Duodenal mucosa (tissue), 2 donors: ENCODE data around the gene APLP2.

Experiments
- H3K27ac ChIP-seq: one replicate; pipeline ENCODE4 v1.7.0; 2013; ENCODE audit warnings: low read depth, low read length
- H3K27me3 ChIP-seq, 2 donors: one replicate each; pipeline ENCODE4 v1.7.0; 2013; ENCODE audit warnings: low read length in 2 of 2, control low read depth in 1 of 2; ENCODE audit not compliant: insufficient read depth in 2 of 2, control insufficient read depth in 1 of 2
- H3K36me3 ChIP-seq, 2 donors: one replicate each; pipeline ENCODE4 v1.7.0; 2013; ENCODE audit warnings: low read length in 2 of 2, control low read depth in 1 of 2; ENCODE audit not compliant: insufficient read depth in 2 of 2, control insufficient read depth in 1 of 2
- H3K4me1 ChIP-seq, 2 donors: one replicate each; pipeline ENCODE4 v1.7.0; 2013; ENCODE audit warnings: low read length in 2 of 2, control low read depth in 1 of 2; ENCODE audit not compliant: insufficient read depth in 2 of 2, control insufficient read depth in 1 of 2
- H3K4me3 ChIP-seq, 2 donors: one replicate each; pipeline ENCODE4 v1.7.0; 2013; ENCODE audit warnings: low read length in 2 of 2, low read depth in 1 of 2
- H3K9ac ChIP-seq, 2 donors: one replicate each; pipeline ENCODE4 v1.7.0; 2013; ENCODE audit warnings: low read length in 2 of 2, low read depth in 1 of 2
- H3K9me3 ChIP-seq, 2 donors: one replicate each; pipeline ENCODE4 v1.7.0; 2013; ENCODE audit warnings: low read length in 2 of 2, control low read depth in 1 of 2; ENCODE audit not compliant: control insufficient read depth in 1 of 2

APLP2 gene

DNA sequence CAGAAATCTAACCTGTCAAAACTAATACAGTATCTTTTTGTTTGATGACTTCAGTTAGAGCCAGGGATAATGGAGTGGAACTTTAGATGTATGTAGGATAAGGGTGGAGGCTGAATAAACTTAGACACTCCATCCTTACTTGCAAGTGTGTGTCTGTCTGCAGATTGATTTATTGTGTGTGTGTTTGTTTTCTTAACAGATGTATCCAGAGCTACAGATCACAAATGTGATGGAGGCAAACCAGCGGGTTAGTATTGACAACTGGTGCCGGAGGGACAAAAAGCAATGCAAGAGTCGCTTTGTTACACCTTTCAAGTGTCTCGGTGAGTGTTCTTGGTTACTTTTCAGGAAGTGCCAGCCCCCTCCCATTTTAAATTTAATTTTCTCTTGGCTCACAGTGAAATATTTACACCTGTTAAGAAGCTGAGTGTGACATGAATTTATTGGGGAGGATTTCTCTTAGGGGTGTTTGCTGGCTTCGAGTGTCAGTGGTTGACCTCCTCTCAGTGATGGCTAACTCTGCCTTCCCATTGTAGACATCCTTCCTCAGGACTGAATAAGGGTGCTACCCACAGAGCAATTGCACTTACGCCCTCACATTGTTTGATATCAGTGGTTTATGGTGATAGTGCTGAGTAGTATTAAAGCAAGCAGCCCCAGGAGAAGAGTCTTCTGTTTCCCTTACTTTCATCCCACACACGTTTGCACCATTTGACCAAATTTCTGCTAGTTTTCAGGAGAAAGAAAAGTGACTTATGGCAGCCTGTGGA is 40.8 kb downstream of the APLP2 start:
- peaks cover 0 to 37% of the 10 kb centered on the region in 2 donors for H3K36me3 ChIP-seq
- H3K4me3 ChIP-seq: no peak overlapping the region
- no peaks in the 10 kb centered on the region for H3K9me3 ChIP-seq
- no peak overlapping the region for H3K9ac ChIP-seq
- H3K4me1 ChIP-seq: peaks cover 4 to 7% of the 10 kb centered on the region in 2 donors
- no peaks in the 10 kb centered on the region for H3K27me3 ChIP-seq
- H3K27ac ChIP-seq: no peak overlapping the region

DNA sequence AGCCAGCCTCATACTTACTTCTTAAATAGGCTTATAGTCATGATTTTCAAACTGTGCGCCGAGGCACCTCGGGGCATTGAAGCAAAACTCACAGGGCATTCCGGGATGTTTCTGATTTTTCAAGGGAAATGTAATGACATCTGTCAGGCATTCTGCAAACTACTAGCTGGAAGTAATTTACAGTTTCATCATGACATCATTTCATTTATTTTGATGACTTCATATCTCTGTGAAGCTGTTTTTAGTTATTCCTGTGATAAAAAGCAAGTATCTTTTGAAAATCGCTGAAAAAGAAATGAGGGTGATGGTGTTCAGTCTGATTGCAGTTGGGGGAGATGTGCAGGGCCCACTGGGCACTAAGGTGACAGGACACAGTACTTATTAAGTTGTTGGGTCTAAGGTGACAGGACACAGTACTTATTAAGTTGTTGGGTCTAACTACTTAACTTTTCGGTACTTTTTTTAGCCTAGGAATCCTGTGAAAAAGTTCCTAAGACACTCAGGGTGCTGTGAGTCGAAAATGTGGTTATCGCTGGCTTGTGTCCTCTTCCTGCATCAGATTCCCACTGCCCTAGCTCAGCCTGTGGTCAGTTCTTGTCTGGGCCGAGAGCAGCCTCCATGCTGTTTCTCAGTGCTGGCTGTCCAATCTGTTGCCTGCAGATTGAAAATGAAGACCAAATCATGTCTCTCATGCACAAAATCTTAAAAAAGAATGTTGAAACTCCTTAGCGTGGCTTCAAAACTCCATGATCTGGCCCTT is 42.6 kb downstream of the APLP2 start:
- H3K9me3 ChIP-seq: no peaks in the 10 kb centered on the region
- H3K27ac ChIP-seq: no peak overlapping the region
- H3K36me3 ChIP-seq: peaks cover 0 to 37% of the 10 kb centered on the region in 2 donors
- no peaks in the 10 kb centered on the region for H3K27me3 ChIP-seq
- H3K9ac ChIP-seq: no peak overlapping the region
- peaks cover 4 to 7% of the 10 kb centered on the region in 2 donors for H3K4me1 ChIP-seq
- no peak overlapping the region for H3K4me3 ChIP-seq

DNA sequence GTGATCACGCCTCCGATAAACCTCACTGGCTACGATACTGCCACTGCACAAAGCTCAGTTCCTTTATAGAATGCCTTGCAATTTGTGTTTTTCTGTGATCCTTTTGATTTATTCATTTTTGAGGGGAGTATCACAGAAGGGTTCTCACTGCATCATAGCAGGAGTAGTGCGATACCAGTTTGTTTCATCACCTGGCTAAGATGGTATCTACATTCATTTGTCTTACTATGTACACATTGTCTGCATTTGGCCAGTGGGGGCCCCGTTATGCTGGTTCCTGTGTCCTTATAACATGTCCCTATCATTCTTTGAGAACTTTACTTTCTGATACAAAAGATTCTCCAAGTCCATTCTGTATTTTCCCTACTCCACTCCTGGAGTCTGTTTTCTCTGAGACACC is 44.6 kb downstream of the APLP2 start:
- H3K9ac ChIP-seq: no peak overlapping the region
- no peak overlapping the region for H3K27ac ChIP-seq
- H3K27me3 ChIP-seq: no peaks in the 10 kb centered on the region
- H3K36me3 ChIP-seq: peaks cover 0 to 37% of the 10 kb centered on the region in 2 donors
- no peak overlapping the region for H3K4me3 ChIP-seq
- H3K4me1 ChIP-seq: peaks cover 12 to 17% of the 10 kb centered on the region in 2 donors
- H3K9me3 ChIP-seq: no peaks in the 10 kb centered on the region

DNA sequence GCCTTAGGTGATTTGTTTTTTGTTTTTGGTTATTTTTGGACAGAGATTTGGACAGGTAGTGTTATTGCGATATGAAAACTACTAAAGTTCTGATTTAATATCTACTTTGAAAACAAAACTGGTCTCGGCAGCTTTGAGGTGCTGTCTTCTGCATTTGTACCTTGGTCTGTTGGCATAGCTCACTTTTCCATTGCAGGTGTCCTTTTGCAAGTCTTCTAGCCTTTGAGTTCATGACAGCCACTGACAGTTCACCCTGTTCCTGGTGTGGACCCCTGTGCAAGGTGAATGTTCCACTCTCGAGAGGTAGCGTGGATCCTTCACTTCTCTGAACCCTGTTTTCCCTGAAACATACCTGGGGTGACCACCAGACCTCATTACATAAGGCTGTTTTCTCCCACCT is 45.0 kb downstream of the APLP2 start:
- H3K27me3 ChIP-seq: no peaks in the 10 kb centered on the region
- peaks cover 12 to 17% of the 10 kb centered on the region in 2 donors for H3K4me1 ChIP-seq
- no peak overlapping the region for H3K27ac ChIP-seq
- H3K4me3 ChIP-seq: no peak overlapping the region
- H3K9ac ChIP-seq: no peak overlapping the region
- H3K9me3 ChIP-seq: no peaks in the 10 kb centered on the region
- H3K36me3 ChIP-seq: peaks cover 0 to 37% of the 10 kb centered on the region in 2 donors

DNA sequence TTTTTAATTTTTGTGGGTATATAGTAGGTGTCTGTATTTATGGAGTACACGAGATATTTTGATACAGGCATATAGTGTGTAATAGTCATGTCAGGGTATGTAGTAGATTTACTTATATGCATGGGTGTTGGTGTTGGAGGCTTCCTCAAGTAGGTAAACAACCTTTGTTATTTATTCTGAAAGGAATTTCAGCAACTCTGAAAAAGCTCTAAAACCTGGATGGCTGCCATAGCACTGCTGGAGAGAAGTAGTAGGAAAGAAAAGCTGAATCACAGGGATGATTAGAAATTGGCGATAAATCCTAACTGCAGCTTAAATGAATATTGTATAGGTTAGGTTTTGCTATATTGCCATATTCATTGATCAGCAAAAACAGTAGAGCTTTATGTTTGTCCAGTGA is 45.5 kb downstream of the APLP2 start:
- H3K4me1 ChIP-seq: peaks cover 15 to 21% of the 10 kb centered on the region in 2 donors
- H3K36me3 ChIP-seq: peaks cover 0 to 33% of the 10 kb centered on the region in 2 donors
- no peak overlapping the region for H3K4me3 ChIP-seq
- H3K27me3 ChIP-seq: no peaks in the 10 kb centered on the region
- H3K9ac ChIP-seq: no peak overlapping the region
- no peaks in the 10 kb centered on the region for H3K9me3 ChIP-seq
- no peak overlapping the region for H3K27ac ChIP-seq

DNA sequence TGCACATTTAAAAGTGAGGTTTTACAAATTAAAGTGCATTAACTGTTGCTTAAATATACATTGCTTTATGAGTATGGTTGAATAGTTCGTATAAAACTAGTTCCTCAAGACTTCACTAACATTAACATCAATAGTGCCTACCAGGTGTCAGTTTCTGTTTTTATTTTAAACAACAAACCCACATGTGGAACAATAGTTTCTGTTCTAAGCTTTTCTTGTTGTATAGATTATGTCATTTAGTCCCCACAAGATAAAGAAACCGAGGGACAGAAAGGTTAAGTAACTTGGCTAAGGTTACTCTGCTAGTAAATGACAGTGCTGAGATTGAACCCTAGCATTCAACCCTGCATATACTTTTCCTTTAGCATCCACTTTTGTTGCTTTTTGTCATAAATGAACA is 48.5 kb downstream of the APLP2 start:
- no peak overlapping the region for H3K9ac ChIP-seq
- H3K4me1 ChIP-seq: peaks cover 21 to 30% of the 10 kb centered on the region in 2 donors
- H3K4me3 ChIP-seq: no peak overlapping the region
- H3K27ac ChIP-seq: no peak overlapping the region
- H3K27me3 ChIP-seq: no peaks in the 10 kb centered on the region
- H3K36me3 ChIP-seq: peaks cover 14 to 22% of the 10 kb centered on the region in 2 donors
- H3K9me3 ChIP-seq: no peaks in the 10 kb centered on the region

DNA sequence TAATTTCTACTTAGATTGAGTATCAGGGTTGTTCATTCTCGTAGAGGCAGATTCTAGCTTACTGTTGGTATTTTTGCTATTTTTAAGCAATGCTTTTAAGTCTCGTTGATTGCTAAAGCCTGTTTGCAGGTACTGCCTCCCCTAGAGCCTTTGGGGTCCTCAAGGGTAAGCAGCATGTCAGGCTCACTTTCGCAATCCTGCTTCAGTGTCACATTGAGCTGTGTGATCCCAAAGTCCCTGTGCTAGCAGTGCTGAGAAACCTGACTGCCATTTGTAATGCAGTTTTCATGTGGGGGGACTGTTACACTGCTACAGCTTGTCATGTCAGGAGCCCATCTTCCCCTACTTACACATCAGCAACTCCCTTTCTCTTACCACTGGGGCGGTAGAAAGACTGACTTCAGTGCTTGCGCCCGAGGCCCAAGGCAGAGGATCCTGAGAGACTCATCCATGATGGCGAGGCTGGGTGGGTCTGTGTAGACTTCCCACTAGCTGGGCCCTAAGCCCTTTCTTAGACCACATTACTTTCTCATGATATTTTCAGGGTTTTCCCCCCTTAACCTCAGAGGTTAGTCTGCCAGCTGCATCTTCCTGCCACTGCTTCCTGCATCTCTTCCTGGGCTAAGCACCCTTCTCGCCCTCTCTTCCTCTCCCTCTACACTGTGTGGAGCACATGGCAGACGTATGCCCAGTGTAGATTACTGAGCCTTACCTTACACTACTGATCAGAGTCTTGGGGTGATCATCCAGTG is 49.1 kb downstream of the APLP2 start:
- peaks cover 21 to 30% of the 10 kb centered on the region in 2 donors for H3K4me1 ChIP-seq
- H3K4me3 ChIP-seq: no peak overlapping the region
- H3K27ac ChIP-seq: no peak overlapping the region

DNA sequence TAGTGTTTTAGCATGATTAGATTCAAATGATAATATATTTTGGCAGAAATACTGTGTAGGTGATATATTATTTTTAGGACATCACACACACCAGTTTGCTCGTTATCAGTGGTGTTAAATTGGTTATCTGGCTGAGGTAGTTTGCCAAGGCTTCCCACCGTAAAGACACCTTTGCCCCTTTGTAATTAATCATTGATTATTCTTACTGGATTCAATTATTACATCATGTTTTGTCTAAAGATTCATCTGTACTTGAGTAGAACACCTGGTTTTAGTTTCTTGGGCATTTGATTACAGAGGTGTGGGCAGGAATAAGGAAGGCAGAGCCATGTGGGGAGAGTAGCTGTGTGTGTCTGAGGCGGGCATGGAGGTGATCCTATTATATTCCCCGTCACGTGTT is 50.4 kb downstream of the APLP2 start:
- Histone ChIP-seq H3K27ac (no peak overlapping the region), H3K9me3 (no peaks in the 10 kb centered on the region), H3K4me3 (no peak overlapping the region), H3K4me1 (peaks cover 20 to 22% of the 10 kb centered on the region in 2 donors), H3K9ac (no peak overlapping the region), H3K36me3 (peaks cover 26 to 32% of the 10 kb centered on the region in 2 donors), H3K27me3 (no peaks in the 10 kb centered on the region)

More for the DNA sequence above, 49.1 kb downstream of the APLP2 start:
- Histone ChIP-seq H3K27me3 (no peaks in the 10 kb centered on the region), H3K9ac (no peak overlapping the region), H3K9me3 (no peaks in the 10 kb centered on the region), H3K36me3 (peaks cover 21 to 27% of the 10 kb centered on the region in 2 donors)

DNA sequence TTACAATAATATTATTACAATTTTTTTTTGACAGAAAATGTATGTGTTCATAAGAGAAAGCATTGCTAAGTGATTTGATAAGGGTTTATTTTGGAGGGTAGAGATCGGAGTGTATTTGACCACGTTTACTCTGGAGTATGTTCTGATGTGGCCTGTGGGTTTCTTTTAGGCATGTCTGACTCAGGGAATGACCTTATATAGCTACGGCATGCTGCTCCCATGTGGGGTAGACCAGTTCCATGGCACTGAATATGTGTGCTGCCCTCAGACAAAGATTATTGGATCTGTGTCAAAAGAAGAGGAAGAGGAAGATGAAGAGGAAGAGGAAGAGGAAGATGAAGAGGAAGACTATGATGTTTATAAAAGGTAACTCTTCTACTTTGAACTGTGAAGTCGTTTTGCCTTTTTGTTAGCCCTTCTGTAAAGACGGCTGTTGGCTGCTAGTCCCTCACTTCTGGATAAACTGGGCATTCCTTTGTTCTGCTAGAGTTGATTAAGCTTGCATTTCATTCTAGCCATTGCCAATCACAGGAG is 51.8 kb downstream of the APLP2 start:
- H3K36me3 ChIP-seq: peaks cover 26 to 42% of the 10 kb centered on the region in 2 donors
- H3K9me3 ChIP-seq: no peaks in the 10 kb centered on the region
- H3K4me1 ChIP-seq: peaks cover 20 to 22% of the 10 kb centered on the region in 2 donors
- no peaks in the 10 kb centered on the region for H3K27me3 ChIP-seq
- H3K9ac ChIP-seq: no peak overlapping the region
- no peak overlapping the region for H3K27ac ChIP-seq
- H3K4me3 ChIP-seq: no peak overlapping the region
